ENCODE data around the gene FARP2. TPM values are rescaled to one million over a fixed set of nuclear protein-coding genes. Genes with fewer than 3 reads are reported as not detected.
"Not testable (repeated sequence)": the region's sequence is repeated elsewhere in the genome, so short reads cannot be mapped to it uniquely, and the experiment has no call there.

Gene FARP2
- total RNA-seq, 4 donors from 2014 or later = 42.7 to 229 (median 93.2) TPM

DNA sequence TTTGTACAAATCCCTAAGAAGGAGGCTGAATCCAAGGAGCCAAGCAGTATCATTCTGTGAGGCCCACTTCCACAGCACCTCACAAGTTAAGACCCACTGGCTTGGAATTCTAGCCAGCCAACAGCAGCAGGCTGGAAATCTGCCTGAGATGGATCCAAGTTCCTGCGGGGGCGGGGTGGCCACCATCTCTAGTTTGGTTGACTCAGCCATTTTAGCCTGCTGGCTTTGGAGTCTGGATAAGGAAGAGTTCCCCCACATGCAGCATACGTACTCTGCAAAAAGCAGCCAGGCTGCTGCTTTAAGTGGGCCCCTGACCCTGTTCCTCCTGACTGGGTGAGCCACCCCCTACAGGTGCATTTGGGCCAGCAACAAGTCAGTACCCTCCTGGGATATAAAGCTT, 65.2 kb downstream of the FARP2 start:
- H3K36me3 ChIP-seq = peaks cover 0 to 78% (median 13%) of the 10 kb centered on the region in 3 donors
- no peak overlapping the region for H3K4me3 ChIP-seq
- no peaks in the 10 kb centered on the region for H3K4me1 ChIP-seq
- 85 to 93% methylated on average over 3 of the region's 3 CpGs for WGBS, 2 donors
- TF ChIP-seq EP300 (IDR thresholded peaks at IDR 0.05) = no peak
- TF ChIP-seq POLR2A (IDR thresholded peaks at IDR 0.05) = no peak
- TF ChIP-seq, protein P1, sequence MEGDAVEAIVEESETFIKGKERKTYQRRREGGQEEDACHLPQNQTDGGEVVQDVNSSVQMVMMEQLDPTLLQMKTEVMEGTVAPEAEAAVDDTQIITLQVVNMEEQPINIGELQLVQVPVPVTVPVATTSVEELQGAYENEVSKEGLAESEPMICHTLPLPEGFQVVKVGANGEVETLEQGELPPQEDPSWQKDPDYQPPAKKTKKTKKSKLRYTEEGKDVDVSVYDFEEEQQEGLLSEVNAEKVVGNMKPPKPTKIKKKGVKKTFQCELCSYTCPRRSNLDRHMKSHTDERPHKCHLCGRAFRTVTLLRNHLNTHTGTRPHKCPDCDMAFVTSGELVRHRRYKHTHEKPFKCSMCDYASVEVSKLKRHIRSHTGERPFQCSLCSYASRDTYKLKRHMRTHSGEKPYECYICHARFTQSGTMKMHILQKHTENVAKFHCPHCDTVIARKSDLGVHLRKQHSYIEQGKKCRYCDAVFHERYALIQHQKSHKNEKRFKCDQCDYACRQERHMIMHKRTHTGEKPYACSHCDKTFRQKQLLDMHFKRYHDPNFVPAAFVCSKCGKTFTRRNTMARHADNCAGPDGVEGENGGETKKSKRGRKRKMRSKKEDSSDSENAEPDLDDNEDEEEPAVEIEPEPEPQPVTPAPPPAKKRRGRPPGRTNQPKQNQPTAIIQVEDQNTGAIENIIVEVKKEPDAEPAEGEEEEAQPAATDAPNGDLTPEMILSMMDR (IDR thresholded peaks at IDR 0.05) = no peak
- DNase-seq (ENCODE audit: low spot score in 2 of 2) = no peak
- H3K9me3 ChIP-seq = peaks cover 0 to 19% (median 0%) of the 10 kb centered on the region in 4 donors
- no peaks in the 10 kb centered on the region for H3K27me3 ChIP-seq
- H3K27ac ChIP-seq = no peak overlapping the region

DNA sequence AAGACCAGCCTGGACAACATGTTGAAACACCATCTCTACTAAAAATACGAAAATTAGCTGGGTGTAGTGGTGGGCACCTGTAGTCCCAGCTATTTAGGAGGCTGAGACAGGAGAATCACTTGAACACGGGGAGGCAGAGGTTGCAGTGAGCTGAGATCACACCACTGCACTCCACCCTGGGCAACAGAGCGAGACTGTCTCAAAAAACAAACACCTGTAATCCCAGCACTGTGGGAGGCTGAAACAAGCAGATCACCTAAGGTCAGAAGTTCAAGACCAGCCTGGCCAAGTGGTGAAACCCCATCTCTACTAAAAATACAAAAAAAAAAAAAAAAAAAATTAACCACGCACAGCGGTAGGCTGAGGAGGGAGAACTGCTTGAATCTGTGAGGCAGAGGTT, 65.9 kb downstream of the FARP2 start:
- Histone ChIP-seq H3K36me3 (peaks cover 0 to 78% (median 13%) of the 10 kb centered on the region in 3 donors), H3K9me3 (peaks cover 0 to 19% (median 0%) of the 10 kb centered on the region in 4 donors)
- not testable (repeated sequence) for H3K4me1 ChIP-seq; DNase-seq (ENCODE audit: low spot score in 2 of 2); H3K4me3 ChIP-seq; H3K27ac ChIP-seq; H3K27me3 ChIP-seq
- WGBS, 2 donors = 94 to 98% methylated on average over 5 of the region's 5 CpGs

DNA sequence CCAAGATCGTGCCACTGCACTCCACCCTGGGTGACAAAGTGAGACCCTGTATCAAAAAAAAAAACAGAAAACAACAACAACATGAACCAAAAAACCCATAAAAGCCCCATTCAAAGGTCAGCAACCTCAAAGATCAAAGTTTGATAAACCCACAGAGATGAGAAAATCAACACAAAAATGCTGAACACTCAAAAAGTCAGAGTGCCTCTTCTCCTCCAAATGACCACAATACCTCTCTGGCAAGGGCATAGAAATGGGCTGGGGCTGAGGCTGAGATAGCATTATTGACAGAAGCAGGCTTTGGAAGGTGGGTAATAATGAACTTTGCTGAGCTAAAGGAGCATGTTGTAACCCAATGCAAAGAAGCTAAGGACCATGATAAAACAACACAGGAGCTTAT, 66.3 kb downstream of the FARP2 start:
- peaks cover 0 to 78% (median 13%) of the 10 kb centered on the region in 3 donors for H3K36me3 ChIP-seq
- 88 to 98% methylated on average over 1 of the region's 1 CpG for WGBS, 2 donors
- H3K4me1 ChIP-seq = no peaks in the 10 kb centered on the region
- H3K9me3 ChIP-seq = peaks cover 0 to 19% (median 0%) of the 10 kb centered on the region in 4 donors
- no peak overlapping the region for H3K27ac ChIP-seq
- no peak for DNase-seq (ENCODE audit: low spot score in 2 of 2)
- TF ChIP-seq EP300 (IDR thresholded peaks at IDR 0.05) = no peak
- TF ChIP-seq, protein P1 (IDR thresholded peaks at IDR 0.05) = no peak
- no peak for TF ChIP-seq POLR2A (IDR thresholded peaks at IDR 0.05)
- no peak overlapping the region for H3K4me3 ChIP-seq
- no peaks in the 10 kb centered on the region for H3K27me3 ChIP-seq

DNA sequence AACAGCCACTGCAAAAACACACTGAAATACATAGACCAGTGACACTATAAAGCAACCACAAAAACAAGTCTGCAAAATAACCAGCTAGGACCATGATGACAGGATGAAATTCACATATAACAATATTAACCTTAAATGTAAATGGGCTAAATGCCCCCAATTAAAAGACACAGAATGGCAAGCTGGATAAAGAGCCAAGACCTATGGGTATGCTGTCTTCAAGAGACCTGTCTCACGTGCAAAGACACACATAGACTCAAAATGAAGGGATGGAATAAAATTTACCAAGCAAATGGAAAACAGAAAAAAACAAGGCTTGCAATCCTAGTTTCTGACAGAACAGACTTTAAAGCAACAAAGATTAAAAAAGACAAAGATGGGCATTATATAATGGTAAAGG, 67.4 kb downstream of the FARP2 start:
- Histone ChIP-seq H3K36me3 (peaks cover 0 to 75% (median 13%) of the 10 kb centered on the region in 3 donors), H3K9me3 (peaks cover 0 to 19% (median 0%) of the 10 kb centered on the region in 4 donors)
- DNase-seq (ENCODE audit: low spot score in 2 of 2); H3K4me1 ChIP-seq; H3K27me3 ChIP-seq; H3K4me3 ChIP-seq; H3K27ac ChIP-seq: not testable (repeated sequence)
- WGBS, 2 donors = 50 to 96% methylated on average over 1 of the region's 1 CpG

DNA sequence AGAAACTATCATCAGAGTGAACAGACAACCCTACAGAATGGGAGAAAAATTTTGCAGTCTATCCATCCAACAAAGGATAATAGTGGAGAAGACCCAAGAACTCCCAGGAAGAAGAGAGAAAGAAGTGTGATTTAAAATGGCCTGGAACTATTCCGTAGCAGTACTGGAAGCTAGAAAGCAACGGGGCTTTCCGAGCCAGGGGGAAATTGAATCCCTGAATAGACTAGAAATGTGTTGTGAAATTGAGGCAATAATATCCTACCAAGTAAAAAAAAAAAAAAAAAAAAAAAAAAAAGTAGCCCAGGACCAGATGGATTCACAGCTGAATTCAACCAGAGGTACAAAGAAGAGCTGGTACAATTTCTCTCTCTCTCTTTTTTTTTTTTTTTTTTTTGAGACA, 69.3 kb downstream of the FARP2 start:
- Histone ChIP-seq H3K4me1 (no peaks in the 10 kb centered on the region), H3K36me3 (peaks cover 0 to 76% (median 17%) of the 10 kb centered on the region in 3 donors), H3K27me3 (no peaks in the 10 kb centered on the region), H3K4me3 (no peak overlapping the region), H3K9me3 (peaks cover 0 to 19% (median 0%) of the 10 kb centered on the region in 4 donors), H3K27ac (no peak overlapping the region)
- WGBS, 2 donors = 87 to 90% methylated on average over 3 of the region's 3 CpGs
- TF ChIP-seq POLR2A (IDR thresholded peaks at IDR 0.05) (no peak), EP300 (IDR thresholded peaks at IDR 0.05) (no peak)
- TF ChIP-seq, protein P1 (IDR thresholded peaks at IDR 0.05) = no peak
- no peak for DNase-seq (ENCODE audit: low spot score in 2 of 2)

DNA sequence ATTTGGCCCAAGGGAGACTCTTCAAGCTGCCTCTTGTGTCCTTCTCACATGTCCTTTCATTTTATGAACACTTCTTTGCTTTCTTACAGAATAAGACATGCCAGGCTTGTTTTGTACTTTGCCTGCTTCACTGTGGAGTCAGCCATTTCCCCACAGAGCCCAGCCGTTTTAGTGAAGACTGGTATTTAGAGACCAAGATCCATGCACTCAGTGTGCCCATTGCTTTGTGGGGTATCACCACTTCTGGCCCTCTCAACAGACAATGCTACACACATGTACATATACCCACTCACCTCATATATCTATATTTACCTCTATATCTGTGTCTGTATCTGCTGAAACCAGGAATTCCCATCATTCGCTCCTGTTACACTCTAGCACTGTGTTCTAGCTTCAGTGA, 74.1 kb downstream of the FARP2 start:
- TF ChIP-seq, protein P1 (IDR thresholded peaks at IDR 0.05) = no peak
- TF ChIP-seq EP300 (IDR thresholded peaks at IDR 0.05) (no peak), POLR2A (IDR thresholded peaks at IDR 0.05) (no peak)

More for the DNA sequence above, 74.1 kb downstream of the FARP2 start:
- Histone ChIP-seq H3K9me3 (no peaks in the 10 kb centered on the region), H3K27me3 (no peaks in the 10 kb centered on the region), H3K36me3 (peaks cover 2 to 80% (median 4%) of the 10 kb centered on the region in 3 donors), H3K27ac (no peak overlapping the region), H3K4me1 (no peaks in the 10 kb centered on the region), H3K4me3 (no peak overlapping the region)
- no peak for DNase-seq (ENCODE audit: low spot score in 2 of 2)
- 92 to 94% methylated on average over 2 of the region's 2 CpGs for WGBS, 2 donors
